A673 (cell line): ENCODE measurements around the gene SLFN11.
"Not testable (repeated sequence)": the region's sequence is repeated elsewhere in the genome, so short reads cannot be mapped to it uniquely, and the experiment has no call there.

ENCODE experiments used
- EZH2 ChIP-seq: fragments of 200-600 bp; sonication (generic); IDR thresholded peaks from 2 replicates; pipeline ENCODE4 v1.6.1; 2017; ENCODE audit warnings: borderline replicate concordance, low read depth, mild to moderate bottlenecking, mixed read lengths, antibody characterized with exemption, low read length; ENCODE audit not compliant: poor library complexity, severe bottlenecking
- TF ChIP-seq, protein P1 (sequence below): fragments of 300-800, 200-600 bp; sonication (generic); conservative IDR thresholded peaks from 2 replicates; pipeline ENCODE4 v1.5.1; 2017; ENCODE audit warnings: low read depth, mild to moderate bottlenecking, antibody characterized with exemption, low read length, moderate library complexity, mixed read lengths

DNA sequence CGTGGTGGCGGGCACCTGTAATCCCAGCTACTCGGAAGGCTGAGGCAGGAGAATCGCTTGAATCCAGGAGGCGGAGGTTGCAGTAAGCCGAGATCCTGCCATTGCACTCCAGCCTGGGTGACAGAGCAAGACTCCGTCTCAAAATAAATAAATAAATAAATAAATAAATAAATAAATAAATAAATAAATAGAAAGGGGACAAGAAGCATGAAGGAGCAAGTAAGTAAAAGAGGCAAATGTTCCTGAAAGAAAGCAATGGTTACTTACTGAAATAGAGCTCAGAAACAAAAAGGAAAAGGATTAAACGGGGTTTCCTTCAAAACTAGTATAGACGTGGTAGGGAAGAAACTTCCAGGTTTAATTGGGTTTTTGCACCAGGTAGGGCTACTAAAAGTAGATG is 47.6 kb upstream of the SLFN11 start:
- TF ChIP-seq, protein P1, sequence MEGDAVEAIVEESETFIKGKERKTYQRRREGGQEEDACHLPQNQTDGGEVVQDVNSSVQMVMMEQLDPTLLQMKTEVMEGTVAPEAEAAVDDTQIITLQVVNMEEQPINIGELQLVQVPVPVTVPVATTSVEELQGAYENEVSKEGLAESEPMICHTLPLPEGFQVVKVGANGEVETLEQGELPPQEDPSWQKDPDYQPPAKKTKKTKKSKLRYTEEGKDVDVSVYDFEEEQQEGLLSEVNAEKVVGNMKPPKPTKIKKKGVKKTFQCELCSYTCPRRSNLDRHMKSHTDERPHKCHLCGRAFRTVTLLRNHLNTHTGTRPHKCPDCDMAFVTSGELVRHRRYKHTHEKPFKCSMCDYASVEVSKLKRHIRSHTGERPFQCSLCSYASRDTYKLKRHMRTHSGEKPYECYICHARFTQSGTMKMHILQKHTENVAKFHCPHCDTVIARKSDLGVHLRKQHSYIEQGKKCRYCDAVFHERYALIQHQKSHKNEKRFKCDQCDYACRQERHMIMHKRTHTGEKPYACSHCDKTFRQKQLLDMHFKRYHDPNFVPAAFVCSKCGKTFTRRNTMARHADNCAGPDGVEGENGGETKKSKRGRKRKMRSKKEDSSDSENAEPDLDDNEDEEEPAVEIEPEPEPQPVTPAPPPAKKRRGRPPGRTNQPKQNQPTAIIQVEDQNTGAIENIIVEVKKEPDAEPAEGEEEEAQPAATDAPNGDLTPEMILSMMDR = not testable (repeated sequence)
- TF ChIP-seq EZH2 = not testable (repeated sequence)
